SK-N-MC (cell line): ENCODE measurements around the gene FOXF1.

Experiments used
- EZH2 ChIP-seq: fragments of 200-600 bp; sonication (generic); IDR thresholded peaks from one replicate; pipeline ENCODE4 v1.6.1; 2017; ENCODE audit warnings: antibody characterized with exemption
- POLR2AphosphoS5 ChIP-seq: IDR thresholded peaks from 2 replicates; pipeline ENCODE4 v1.6.1; 2012; ENCODE audit warnings: mild to moderate bottlenecking, low read depth, low read length, borderline replicate concordance

GRCh38 chr16:86521236-86522197, 11.2 kb downstream of the FOXF1 start:
- no peak for TF ChIP-seq EZH2
- no peak for TF ChIP-seq POLR2AphosphoS5
